Activated CD4-positive, alpha-beta T cell treated with anti-CD3 and anti-CD28 coated beads, Interleukin-2, amount 50 U/mL, for 4 hours (primary cell): ENCODE results near the gene TEX261.
A peak's percentile ranks its signal among the peaks of the same experiment; 100 is the strongest.

Source experiments
- DNase-seq, 2 experiments: peaks; one replicate each; pipeline ENCODE4 v3.0.0-alpha.2; 2020

The TEX261 gene

GRCh38 chr2:70981421-70981820 is 13.3 kb downstream of the TEX261 start:
- DNase-seq = no peak

- DNase-seq = no peak
Measured at GRCh38 chr2:70979626-70980025, 15.0 kb downstream of the TEX261 start.

- DNase-seq = no peak
Measured at GRCh38 chr2:70979180-70979488, 15.5 kb downstream of the TEX261 start.

- DNase-seq = no peak
Measured at GRCh38 chr2:70978341-70979179, 16.1 kb downstream of the TEX261 start, which contains the start of gene ANKRD53. TSS of gene ANKRD53 (plus strand) at chr2:70978630. CDS start at chr2:70978646, 16 bp downstream.

- peak in 1 of 2 experiments; percentile 30 for DNase-seq
Measured at GRCh38 chr2:70977605-70978205, 17.0 kb downstream of the TEX261 start.

- DNase-seq = no peak
Measured at GRCh38 chr2:70975237-70975636, 19.4 kb downstream of the TEX261 start.

GRCh38 chr2:70974592-70974991 is 20.1 kb downstream of the TEX261 start:
- DNase-seq = no peak

- no peak for DNase-seq
Measured at GRCh38 chr2:70967189-70967588, 27.5 kb downstream of the TEX261 start.

GRCh38 chr2:70966681-70967080 is 28.0 kb downstream of the TEX261 start:
- DNase-seq = no peak

GRCh38 chr2:70965506-70965905 is 29.2 kb downstream of the TEX261 start:
- no peak for DNase-seq

- peak; percentile 79 for DNase-seq
Measured at GRCh38 chr2:70964596-70965386, 29.9 kb downstream of the TEX261 start.

- DNase-seq = no peak
Measured at GRCh38 chr2:70964133-70964532, 30.5 kb downstream of the TEX261 start.

- DNase-seq = no peak
Measured at GRCh38 chr2:70962885-70963878, 31.5 kb downstream of the TEX261 start.

- DNase-seq = no peak
Measured at GRCh38 chr2:70962211-70962884, 32.3 kb downstream of the TEX261 start.

- no peak for DNase-seq
Measured at GRCh38 chr2:70961648-70961994, 33.1 kb downstream of the TEX261 start.

GRCh38 chr2:70960833-70961647 is 33.6 kb downstream of the TEX261 start:
- no peak for DNase-seq

GRCh38 chr2:70959851-70960832 is 34.5 kb downstream of the TEX261 start:
- no peak for DNase-seq

- no peak for DNase-seq
Measured at GRCh38 chr2:70959271-70959761, 35.4 kb downstream of the TEX261 start.

- no peak for DNase-seq
Measured at GRCh38 chr2:70958759-70959158, 35.9 kb downstream of the TEX261 start.

GRCh38 chr2:70957798-70958197 is 36.9 kb downstream of the TEX261 start:
- DNase-seq = no peak
